NCI-H2081 treated with DMSO at 0.1 percent for 48 hours (cell line): ENCODE results near the gene SELENOO.

Source experiments
- DNase-seq: peaks from one replicate; lab custom pipeline; 2025; lab: John Stamatoyannopoulos, UW

The SELENOO gene

GRCh38 chr22:50171965-50172421 is 28.8 kb upstream of the SELENOO start:
- no peak for DNase-seq

DNA sequence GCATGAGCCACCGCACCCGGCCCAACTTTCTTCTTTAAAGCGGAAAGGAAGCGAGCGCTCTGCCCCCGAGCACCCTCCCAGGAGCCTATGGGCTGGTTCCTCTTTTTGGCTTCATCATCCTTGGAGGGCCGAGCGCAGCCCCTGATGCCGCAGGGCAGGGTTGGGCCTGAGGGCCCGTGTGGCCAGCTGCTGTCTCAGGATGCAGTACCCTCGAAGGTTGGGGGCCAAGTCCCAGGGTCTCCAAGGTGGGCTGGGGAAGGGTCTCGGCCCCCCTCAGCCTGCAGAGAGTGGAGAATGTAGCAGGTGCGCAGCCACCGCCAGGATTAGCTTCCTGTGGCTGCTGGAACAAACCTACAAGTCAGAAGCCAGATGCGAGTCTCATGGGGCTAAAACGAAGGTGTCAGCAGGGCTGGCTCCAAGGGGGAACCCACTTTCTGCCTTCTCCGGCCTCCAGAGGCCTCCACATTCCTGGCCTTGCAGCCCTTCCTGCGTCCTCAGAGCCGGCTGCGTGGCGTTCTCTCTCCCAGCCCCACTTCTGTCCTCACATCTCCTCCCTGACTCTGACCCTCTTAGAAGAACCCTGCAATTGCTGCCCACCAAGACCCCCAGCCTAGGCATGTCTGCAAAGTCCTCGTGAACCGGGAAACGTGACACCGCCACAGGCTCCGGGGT is 27.4 kb upstream of the SELENOO start:
- DNase-seq, result no peak

GRCh38 chr22:50173983-50174355 is 26.8 kb upstream of the SELENOO start:
- no peak for DNase-seq

GRCh38 chr22:50174382-50175190 is 26.2 kb upstream of the SELENOO start:
- no peak for DNase-seq

DNA sequence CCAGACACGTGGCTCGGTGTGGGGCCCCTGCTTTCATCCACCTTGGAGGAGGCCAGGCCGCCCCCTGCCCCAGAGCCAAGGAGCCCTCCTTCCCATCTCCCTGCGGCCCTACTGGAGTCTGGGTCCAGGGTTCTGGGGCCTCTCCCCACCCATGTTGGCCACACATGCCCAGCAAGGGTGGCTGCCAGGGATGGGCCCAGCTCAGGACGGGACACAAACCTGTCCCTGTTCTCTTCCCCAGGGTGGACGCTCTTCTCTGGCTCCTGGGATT is 25.7 kb upstream of the SELENOO start:
- DNase-seq, result no peak

DNA sequence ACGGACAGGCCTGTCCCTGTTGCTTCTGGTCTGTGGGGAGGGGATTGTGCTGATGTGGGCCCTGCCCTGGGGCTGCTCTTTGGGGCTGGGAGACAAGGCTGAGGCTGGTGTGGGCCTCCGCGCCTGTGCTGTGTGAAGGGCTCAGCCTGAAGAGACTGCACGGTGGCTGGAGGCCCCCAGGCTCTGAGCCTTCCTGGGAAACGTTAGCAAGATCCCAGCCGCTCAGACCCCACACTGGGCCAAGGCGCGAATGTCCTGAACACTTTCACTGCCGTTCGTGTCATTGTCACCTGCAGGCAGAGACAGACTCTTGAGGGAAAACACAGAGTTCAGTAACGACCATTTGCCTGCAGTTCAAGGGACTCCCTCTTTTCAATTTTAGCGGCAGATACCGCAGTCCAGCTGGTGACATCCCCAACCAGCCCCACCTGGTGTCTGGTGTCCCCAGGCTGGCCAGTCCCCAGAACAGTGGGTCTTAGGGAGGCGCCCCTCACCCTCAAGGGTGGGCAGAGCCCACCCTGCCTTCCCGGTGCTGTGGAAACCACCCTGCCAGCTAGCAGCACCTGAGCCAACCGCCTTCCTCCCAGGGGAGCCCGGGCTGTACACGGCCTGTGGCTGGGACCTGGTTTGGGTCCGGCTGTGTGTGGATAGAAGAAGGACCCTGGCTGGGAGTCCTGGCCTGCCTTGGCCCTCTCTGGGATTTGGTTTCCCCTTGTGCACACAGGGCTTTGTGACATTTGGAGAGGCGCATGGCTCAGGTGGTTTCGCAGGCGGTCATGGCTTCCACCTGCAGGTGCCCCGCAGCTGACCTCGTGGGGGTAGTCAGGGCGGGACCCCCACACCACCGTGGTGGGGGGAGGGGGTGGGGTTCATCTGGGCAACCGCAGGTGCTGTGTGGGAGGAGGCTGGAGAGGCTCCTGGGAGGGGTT is 24.6 kb upstream of the SELENOO start:
- DNase-seq, result no peak

GRCh38 chr22:50176850-50177536 is 23.8 kb upstream of the SELENOO start:
- DNase-seq, result no peak

GRCh38 chr22:50177537-50178470 is 23.0 kb upstream of the SELENOO start:
- DNase-seq, result no peak

- no peak for DNase-seq
These were observed 22.3 kb upstream of the SELENOO start for GRCh38 chr22:50178471-50178864.

GRCh38 chr22:50178871-50179869 is 21.6 kb upstream of the SELENOO start:
- DNase-seq, result no peak

DNA sequence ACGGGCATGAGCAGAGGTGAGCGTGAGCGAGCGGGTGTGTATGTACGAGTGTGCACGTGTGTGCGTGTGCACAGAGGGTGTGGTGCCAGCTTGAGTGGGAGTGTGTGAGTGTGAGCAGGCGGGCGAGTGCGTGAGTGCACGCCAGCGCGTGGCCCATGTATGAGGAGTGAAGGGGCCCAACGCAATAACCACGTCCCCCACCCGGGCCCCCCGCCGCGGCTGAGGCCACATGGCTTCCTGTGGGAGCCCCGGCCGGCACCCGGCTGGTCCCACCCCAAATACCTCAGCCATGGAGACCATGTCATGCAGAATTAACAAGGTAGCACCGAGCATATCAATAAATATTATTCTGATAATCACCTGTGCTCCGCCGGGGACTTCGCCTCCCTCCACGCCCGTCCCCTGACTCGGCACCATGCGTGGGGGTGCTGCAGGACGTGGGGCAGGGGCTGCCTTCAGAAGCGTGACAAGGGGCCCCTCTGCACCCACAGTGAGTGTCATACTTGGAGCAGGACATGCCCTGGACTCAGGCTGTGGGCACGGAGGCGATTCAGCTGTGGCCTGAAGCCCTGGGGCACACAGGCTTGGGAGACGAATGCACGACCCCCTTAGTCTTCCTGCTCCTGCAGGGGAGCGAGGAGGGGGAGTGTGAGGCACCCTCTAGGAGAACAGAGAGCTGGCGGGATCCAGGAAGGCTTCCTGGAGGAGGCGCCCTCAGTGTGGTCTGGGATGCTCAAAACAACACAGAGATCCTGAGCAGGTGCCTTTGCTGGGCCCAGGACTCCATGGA is 20.7 kb upstream of the SELENOO start:
- DNase-seq, result no peak

GRCh38 chr22:50180727-50181521 is 19.9 kb upstream of the SELENOO start:
- no peak for DNase-seq

GRCh38 chr22:50182176-50183081 is 18.4 kb upstream of the SELENOO start:
- no peak for DNase-seq

DNA sequence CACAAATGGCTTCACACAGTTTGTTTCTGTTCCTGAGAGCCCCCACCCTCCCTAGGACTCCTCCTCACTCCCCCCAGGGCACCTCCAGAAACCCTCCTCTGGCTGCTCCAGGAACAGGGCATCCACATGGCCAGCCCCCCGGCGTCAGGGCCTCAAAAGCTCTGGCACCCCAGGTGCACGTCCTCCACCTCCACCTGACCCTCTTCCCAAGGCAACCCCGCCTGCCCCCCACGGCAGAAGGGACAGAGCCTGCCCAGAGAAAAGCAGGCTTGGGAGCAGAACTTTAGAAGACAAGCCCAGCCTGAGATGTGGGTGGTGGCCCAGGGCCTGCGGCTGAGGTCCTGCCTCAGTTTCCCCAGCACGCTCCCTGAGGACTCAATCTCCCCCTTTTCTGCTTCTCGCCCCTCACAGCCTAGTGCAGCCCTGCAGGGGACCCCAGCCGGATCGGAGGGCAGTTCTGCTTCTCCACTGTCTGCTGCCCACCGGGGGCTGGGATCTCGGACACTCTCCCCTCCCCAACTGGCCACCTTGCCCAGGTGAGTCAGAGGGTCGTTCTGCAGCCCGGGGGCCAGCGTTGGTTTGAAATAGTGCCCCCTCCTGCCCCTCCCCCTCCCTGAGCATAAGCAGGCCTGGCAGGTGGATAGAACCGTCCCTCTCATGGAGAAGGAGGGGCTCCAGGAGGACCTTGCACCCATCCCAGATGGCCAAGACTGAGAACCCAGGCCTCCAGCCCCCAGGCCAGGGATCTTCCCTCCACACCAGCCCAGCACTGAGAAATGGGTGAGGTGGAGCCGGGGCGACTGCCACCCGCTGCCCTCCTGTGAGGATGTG is 17.5 kb upstream of the SELENOO start:
- DNase-seq, result no peak

- DNase-seq, result no peak
These were observed 16.6 kb upstream of the SELENOO start for GRCh38 chr22:50184004-50184901.
